Measurements from ENCODE around the gene DAZAP1. TPM values are rescaled to one million over a fixed set of nuclear protein-coding genes. Genes with fewer than 3 reads are reported as not detected.

DAZAP1 gene
- total RNA-seq, 1 experiment from 2014 or later = 144 TPM

DNA sequence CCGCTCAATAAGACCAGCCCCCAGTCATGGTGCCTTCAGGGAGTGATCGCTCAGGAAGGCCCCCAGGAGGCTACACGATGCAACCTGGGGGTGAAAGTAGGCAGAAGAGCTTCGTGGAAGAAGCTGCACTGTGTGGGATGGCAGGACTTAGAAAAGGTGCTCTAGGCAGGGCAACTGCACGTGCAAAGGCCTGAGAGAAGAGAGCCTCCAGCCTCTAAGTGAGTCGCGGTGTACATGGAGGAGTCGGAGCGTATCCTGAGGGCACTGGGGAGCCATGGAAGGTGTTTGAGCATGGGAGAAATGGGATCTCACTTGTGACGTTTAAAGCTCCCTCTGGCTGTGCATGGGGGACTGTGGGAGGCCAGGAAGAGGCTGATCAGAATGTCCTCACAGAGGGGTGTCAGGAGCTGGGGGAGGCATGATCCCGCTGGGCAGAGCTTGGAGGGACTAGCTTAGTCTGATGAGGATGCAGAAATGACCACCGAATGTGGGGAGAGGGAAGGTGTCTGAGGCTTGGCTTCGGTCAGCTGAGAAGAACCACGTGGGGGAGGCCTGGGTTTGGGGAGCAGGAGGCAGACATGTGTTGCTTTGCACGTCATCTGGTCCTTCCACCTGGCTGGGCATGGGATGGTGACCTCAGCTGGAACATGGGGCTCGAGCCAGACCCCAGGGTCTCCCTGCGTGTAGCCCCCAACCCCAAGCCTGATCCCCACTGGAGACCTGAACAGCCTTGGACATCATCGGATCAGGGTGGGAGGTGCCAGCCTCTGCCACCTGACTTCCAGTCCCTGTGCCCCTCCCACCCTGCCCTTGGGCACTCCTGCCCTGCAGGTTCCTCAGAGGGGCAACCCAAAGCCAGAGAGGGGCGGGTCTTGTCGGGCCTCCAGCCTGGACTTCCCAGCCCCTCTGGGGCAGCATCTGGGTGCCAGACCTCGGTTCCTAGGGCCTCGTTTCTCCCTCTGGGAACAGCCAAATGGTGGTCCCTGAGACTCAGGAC is 43.6 kb downstream of the DAZAP1 start:
- H3K79me2 ChIP-seq (ENCODE audit: low read depth) = no peaks in the 10 kb centered on the region
- H3F3A ChIP-seq (ENCODE audit: insufficient read depth, low read depth) = peaks cover 10% of the 10 kb centered on the region
- H3K9me2 ChIP-seq (ENCODE audit: insufficient read depth) = no peaks in the 10 kb centered on the region
- CTCF ChIA-PET = no interaction called here
- no peaks in the 10 kb centered on the region for H3K4me1 ChIP-seq (replicated peaks; ENCODE audit: insufficient read depth)
- H3K27me3 ChIP-seq (ENCODE audit: insufficient read depth, low read depth) = no peaks in the 10 kb centered on the region
- H3K36me3 ChIP-seq (ENCODE audit: low read depth) = no peaks in the 10 kb centered on the region
- POLR2A ChIA-PET (ENCODE audit: unreplicated experiment) = no interaction called here
- intact Hi-C loops (cut with micrococcal nuclease; ENCODE audit: unreplicated experiment) = no loop called here
- no peak overlapping the region for H3K4me2 ChIP-seq
- no peaks in the 10 kb centered on the region for H4K20me1 ChIP-seq (ENCODE audit: insufficient read depth)
- no peak overlapping the region for H3K27ac ChIP-seq
- no peak overlapping the region for H2AFZ ChIP-seq
- TF ChIP-seq, protein P1, sequence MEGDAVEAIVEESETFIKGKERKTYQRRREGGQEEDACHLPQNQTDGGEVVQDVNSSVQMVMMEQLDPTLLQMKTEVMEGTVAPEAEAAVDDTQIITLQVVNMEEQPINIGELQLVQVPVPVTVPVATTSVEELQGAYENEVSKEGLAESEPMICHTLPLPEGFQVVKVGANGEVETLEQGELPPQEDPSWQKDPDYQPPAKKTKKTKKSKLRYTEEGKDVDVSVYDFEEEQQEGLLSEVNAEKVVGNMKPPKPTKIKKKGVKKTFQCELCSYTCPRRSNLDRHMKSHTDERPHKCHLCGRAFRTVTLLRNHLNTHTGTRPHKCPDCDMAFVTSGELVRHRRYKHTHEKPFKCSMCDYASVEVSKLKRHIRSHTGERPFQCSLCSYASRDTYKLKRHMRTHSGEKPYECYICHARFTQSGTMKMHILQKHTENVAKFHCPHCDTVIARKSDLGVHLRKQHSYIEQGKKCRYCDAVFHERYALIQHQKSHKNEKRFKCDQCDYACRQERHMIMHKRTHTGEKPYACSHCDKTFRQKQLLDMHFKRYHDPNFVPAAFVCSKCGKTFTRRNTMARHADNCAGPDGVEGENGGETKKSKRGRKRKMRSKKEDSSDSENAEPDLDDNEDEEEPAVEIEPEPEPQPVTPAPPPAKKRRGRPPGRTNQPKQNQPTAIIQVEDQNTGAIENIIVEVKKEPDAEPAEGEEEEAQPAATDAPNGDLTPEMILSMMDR (conservative IDR thresholded peaks at IDR 0.05) = no peak
- TF ChIP-seq EZH2 (IDR thresholded peaks at IDR 0.05; ENCODE audit: low read depth) = no peak
- H3K4me3 ChIP-seq = no peak overlapping the region
- no peaks in the 10 kb centered on the region for H3K9me3 ChIP-seq (ENCODE audit: insufficient read depth, low read depth)
- no peak for DNase-seq
- BruUV-seq (replicated peaks) = no TSS peak

DNA sequence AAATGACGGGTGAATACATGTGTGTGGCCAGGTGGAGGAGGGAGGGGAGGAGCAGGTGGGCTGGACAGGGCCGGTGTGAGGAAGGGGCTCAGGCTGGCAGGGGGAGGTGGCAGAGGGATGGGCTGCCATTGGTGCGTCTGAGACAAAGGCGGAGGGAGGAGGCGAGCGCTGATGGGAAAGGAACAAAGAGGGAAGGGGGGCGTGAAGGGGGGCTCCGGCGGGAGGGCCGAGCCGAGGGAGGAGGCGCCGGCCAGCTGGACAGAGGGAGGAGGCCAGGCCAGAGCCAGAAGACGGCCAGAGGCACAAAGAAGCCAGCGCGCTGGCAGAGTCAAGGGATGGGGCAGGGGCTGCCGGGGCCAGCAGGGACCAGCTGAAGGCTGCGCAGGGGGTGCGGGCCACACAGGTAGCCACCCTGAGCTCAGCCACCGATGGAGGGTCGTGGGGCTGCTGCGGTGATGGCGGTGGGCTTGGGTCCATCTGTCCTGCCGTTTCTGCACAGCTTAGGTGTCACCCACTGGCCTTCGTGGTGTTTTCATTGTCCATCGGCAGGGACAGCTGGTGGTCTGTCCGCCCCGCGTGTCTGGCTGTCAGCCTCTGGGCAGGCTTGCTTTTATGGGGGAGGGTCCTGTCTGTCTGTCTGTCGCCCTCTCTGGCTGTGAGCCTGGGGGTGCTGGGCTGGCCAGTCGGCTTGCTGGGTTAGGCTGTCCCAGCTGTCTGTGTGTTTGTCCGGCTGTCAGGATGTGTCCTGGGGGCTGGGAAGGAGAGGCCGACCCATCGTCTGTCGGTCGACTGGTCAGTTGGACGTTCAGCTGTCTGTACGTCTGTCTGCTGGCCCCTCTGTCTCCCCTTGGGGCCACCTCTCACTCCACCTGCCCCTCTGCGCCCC is 44.8 kb downstream of the DAZAP1 start:
- no peaks in the 10 kb centered on the region for H3K27me3 ChIP-seq (ENCODE audit: insufficient read depth, low read depth)
- H3F3A ChIP-seq (ENCODE audit: insufficient read depth, low read depth) = peaks cover 10% of the 10 kb centered on the region
- H3K27ac ChIP-seq = no peak overlapping the region
- H3K9me2 ChIP-seq (ENCODE audit: insufficient read depth) = no peaks in the 10 kb centered on the region
- ChIA-PET CTCF (no interaction called here), POLR2A (ENCODE audit: unreplicated experiment) (no interaction called here)
- no peak for TF ChIP-seq EZH2 (IDR thresholded peaks at IDR 0.05; ENCODE audit: low read depth)
- TF ChIP-seq, protein P1 (conservative IDR thresholded peaks at IDR 0.05) = no peak
- H3K9me3 ChIP-seq (ENCODE audit: insufficient read depth, low read depth) = no peaks in the 10 kb centered on the region
- H3K79me2 ChIP-seq (ENCODE audit: low read depth) = no peaks in the 10 kb centered on the region
- H2AFZ ChIP-seq = no peak overlapping the region
- no peak overlapping the region for H3K4me3 ChIP-seq
- intact Hi-C loops (cut with micrococcal nuclease; ENCODE audit: unreplicated experiment) = no loop called here
- no peak overlapping the region for H3K4me2 ChIP-seq
- no peaks in the 10 kb centered on the region for H4K20me1 ChIP-seq (ENCODE audit: insufficient read depth)
- H3K4me1 ChIP-seq (replicated peaks; ENCODE audit: insufficient read depth) = no peaks in the 10 kb centered on the region
- BruUV-seq (replicated peaks) = no TSS peak
- no peak for DNase-seq
- no peaks in the 10 kb centered on the region for H3K36me3 ChIP-seq (ENCODE audit: low read depth)

DNA sequence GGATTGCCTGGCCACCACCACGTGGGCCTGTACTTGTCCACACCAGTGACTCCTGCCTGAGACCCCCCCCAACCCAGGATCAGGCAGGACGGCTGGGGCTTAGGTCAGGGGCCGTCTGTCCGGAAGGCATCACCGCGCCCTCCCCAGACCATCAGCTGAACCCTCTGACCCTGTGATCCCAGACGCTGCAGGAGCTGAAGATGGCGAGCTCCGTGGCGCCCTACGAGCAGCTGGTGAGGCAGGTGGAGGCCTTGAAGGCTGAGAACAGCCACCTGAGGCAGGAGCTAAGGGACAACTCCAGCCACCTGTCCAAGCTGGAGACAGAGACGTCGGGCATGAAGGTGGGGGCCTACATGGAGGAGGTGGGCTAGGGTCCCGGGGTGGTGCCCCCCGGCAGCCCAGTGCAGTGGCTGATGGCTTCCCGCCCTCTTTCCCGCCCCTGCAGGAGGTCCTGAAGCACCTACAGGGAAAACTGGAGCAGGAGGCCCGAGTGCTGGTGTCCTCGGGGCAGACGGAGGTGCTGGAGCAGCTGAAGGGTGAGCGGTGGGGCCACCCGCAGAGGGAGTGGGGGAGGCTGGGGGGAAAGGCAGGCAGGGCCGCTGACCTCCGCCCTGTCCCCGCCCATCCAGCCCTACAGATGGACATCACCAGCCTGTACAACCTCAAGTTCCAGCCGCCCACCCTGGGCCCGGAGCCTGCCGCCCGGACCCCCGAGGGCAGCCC is 45.6 kb downstream of the DAZAP1 start:
- Histone ChIP-seq H3K4me1 (replicated peaks; ENCODE audit: insufficient read depth) (no peaks in the 10 kb centered on the region), H3K27ac (no peak overlapping the region), H3K36me3 (ENCODE audit: low read depth) (no peaks in the 10 kb centered on the region), H4K20me1 (ENCODE audit: insufficient read depth) (no peaks in the 10 kb centered on the region), H2AFZ (no peak overlapping the region), H3K4me3 (no peak overlapping the region), H3K9me3 (ENCODE audit: insufficient read depth, low read depth) (no peaks in the 10 kb centered on the region), H3K79me2 (ENCODE audit: low read depth) (no peaks in the 10 kb centered on the region), H3K27me3 (ENCODE audit: insufficient read depth, low read depth) (no peaks in the 10 kb centered on the region), H3F3A (ENCODE audit: insufficient read depth, low read depth) (peaks cover 10% of the 10 kb centered on the region), H3K4me2 (no peak overlapping the region), H3K9me2 (ENCODE audit: insufficient read depth) (no peaks in the 10 kb centered on the region)
- DNase-seq = no peak
- POLR2A ChIA-PET (ENCODE audit: unreplicated experiment) = interaction anchor here (0.7 kb wide), 1 partner anchor 422 kb away, joined by 5 read pairs; no protein-coding TSS in a partner anchor
- CTCF ChIA-PET = no interaction called here
- TF ChIP-seq, protein P1 (conservative IDR thresholded peaks at IDR 0.05) = no peak
- no peak for TF ChIP-seq EZH2 (IDR thresholded peaks at IDR 0.05; ENCODE audit: low read depth)
- BruUV-seq (replicated peaks) = no TSS peak
- intact Hi-C loops (cut with micrococcal nuclease; ENCODE audit: unreplicated experiment) = no loop called here

Measured in PC-9 (cell line).